HepG2 (cell line): Measurements from ENCODE around the gene FCN1. TPM values are rescaled to one million over a fixed set of nuclear protein-coding genes. Genes with fewer than 3 reads are reported as not detected.

Experiments used
- ATAC-seq: fragments of 200-7000 bp; cut with Tn5 transposase; 3 replicates; pipeline ENCODE4 v1.9.1; 2020; ENCODE audit warnings: mild to moderate bottlenecking, moderate library complexity
- BruUV-seq: library from RNA; stranded (reverse); fragments of 400-500 nt; replicated peaks from 2 replicates; lab custom pipeline; 2021; lab: Mats Ljungman, UMichigan
- CTCF ChIA-PET: fragments of 300-600 bp; formaldehyde crosslinking; extraction: SDS; loops from one replicate; lab custom pipeline; 2021; ENCODE audit warnings: low total read pairs, inconsistent platforms, low intra/inter-chr PET ratio; lab: Yijun Ruan, JAX
- POLR2A ChIA-PET: fragments of 350-600 bp; sonication (Branson Sonifier 250); formaldehyde crosslinking; loops from one replicate; lab custom pipeline; 2020; ENCODE audit warnings: antibody characterized with exemption, inconsistent platforms; lab: Yijun Ruan, JAX
- DNase-seq: peaks from one replicate; pipeline ENCODE4 v3.0.0-alpha.2; 2015; ENCODE audit warnings: low spot score
- FAIRE-seq: peaks from 3 replicates; lab custom pipeline; 2011; peaks lifted over from hg19 to GRCh38; lab: Jason Lieb, UNC
- H2AFZ ChIP-seq: one replicate; pipeline ENCODE4 v1.6.1; 2011; ENCODE audit warnings: low read length, inconsistent platforms
- H3K27ac ChIP-seq: fragments of 300-600 bp; 3 replicates; pipeline ENCODE4 v1.8.0; 2011; ENCODE audit warnings: mixed run types, mild to moderate bottlenecking, mixed read lengths, low read length, inconsistent platforms; ENCODE audit not compliant: insufficient read depth; ENCODE audit errors: extremely low read length
- H3K27me3 ChIP-seq, 2 experiments: fragments of 200-600 bp in 1 of 2; 2 replicates in 1 of 2; 3 replicates in 1 of 2; pipeline versions ENCODE4 v1.6.0 to v1.8.0; 2011; ENCODE audit warnings: low read length in 2 of 2, mild to moderate bottlenecking in 2 of 2, moderate library complexity in 2 of 2, inconsistent platforms in 1 of 2; ENCODE audit not compliant: insufficient read depth in 2 of 2, control insufficient read depth in 1 of 2
- H3K36me3 ChIP-seq, 2 experiments: fragments of 200-600 bp in 1 of 2; replicated peaks in 1 of 2; 2 replicates in 1 of 2; 3 replicates in 1 of 2; pipeline versions ENCODE4 v1.5.1 to v1.8.0; 2011; ENCODE audit warnings: low read length in 2 of 2, inconsistent platforms in 1 of 2; ENCODE audit not compliant: insufficient read depth in 2 of 2, control insufficient read depth in 1 of 2
- H3K4me1 ChIP-seq: 2 replicates; pipeline ENCODE4 v1.5.1; 2012; ENCODE audit warnings: low read length, inconsistent platforms; ENCODE audit not compliant: insufficient read depth
- H3K4me2 ChIP-seq: 2 replicates; pipeline ENCODE4 v1.6.0; 2011; ENCODE audit warnings: low read depth, low read length, inconsistent platforms
- H3K4me3 ChIP-seq, 3 experiments: fragments of 200-600 bp in 1 of 3; sonication (generic), shearing (Covaris generic) in 1 of 3; replicated peaks in 1 of 3; 2 replicates each; pipeline ENCODE4 v1.5.1; 2011 to 2016; ENCODE audit warnings: low read length in 3 of 3, inconsistent platforms in 2 of 3, low read depth in 2 of 3, mild to moderate bottlenecking in 2 of 3, control low read depth in 1 of 3, mixed read lengths in 1 of 3; ENCODE audit not compliant: insufficient read depth in 1 of 3
- H3K79me2 ChIP-seq: one replicate; pipeline ENCODE4 v1.6.1; 2011; ENCODE audit warnings: low read length, inconsistent platforms; ENCODE audit not compliant: insufficient read depth
- H3K9ac ChIP-seq: 2 replicates; pipeline ENCODE4 v1.6.0; 2011; ENCODE audit warnings: mild to moderate bottlenecking, low read depth, low read length, inconsistent platforms; ENCODE audit not compliant: insufficient read depth
- H3K9me3 ChIP-seq: 2 replicates; pipeline ENCODE4 v1.5.1; 2012; ENCODE audit warnings: mild to moderate bottlenecking, low read length
- H4K20me1 ChIP-seq: 2 replicates; pipeline ENCODE4 v1.6.0; 2011; ENCODE audit warnings: inconsistent platforms, mild to moderate bottlenecking, low read length, moderate library complexity; ENCODE audit not compliant: insufficient read depth
- NR2F2 ChIP-seq: IDR thresholded peaks from 2 replicates; pipeline ENCODE4 v1.6.1; 2012; ENCODE audit warnings: low read depth, inconsistent platforms, borderline replicate concordance
- SNAPC4 ChIP-seq: sonication (generic); formaldehyde crosslinking; IDR thresholded peaks from 2 replicates; pipeline ENCODE4 v1.4.0; 2020; ENCODE audit warnings: mild to moderate bottlenecking, missing genetic modification reagents
- SP5 ChIP-seq: IDR thresholded peaks from 2 replicates; pipeline ENCODE4 v1.6.1; 2016; ENCODE audit warnings: low read depth, borderline replicate concordance
- TEAD2 ChIP-seq: sonication (generic); formaldehyde crosslinking; IDR thresholded peaks from 2 replicates; pipeline ENCODE4 v1.9.0; 2021; ENCODE audit warnings: missing genetic modification reagents
- WGBS: methylation state at CpG from one replicate; pipeline ENCODE4 v1.1.6; 2017; ENCODE audit warnings: low lambda C conversion rate; 5-methylcytosine and 5-hydroxymethylcytosine counted together
- in situ Hi-C: cut with HindIII; loops from 2 replicates; pipeline ENCODE4 v1.10.0; 2017; ENCODE audit warnings: low pct_unique_long_range_greater_than_20kb; ENCODE audit not compliant: extremely low pct_ligation_motif_present
- intact Hi-C: fragments of 100-400 bp; cut with micrococcal nuclease; formaldehyde crosslinking; loops from one replicate; pipeline ENCODE4 v1.10.0; 2022; ENCODE audit not compliant: unreplicated experiment
- polyA plus RNA-seq, 8 experiments: library from polyadenylated mRNA; depleted of rRNA in 3 of 8; stranded (reverse) in 7 of 8; unstranded in 1 of 8; fragments of >200 nt; fragmentation: Illumina TruSeq in 4 of 8; extraction: Trizol in 4 of 8; gene quantifications; 2 replicates each; pipeline versions ENCODE4 v1.2.1 to v1.2.3, GENCODE V29; 2011 to 2016; ENCODE audit warnings: low read depth in 4 of 8, missing spikeins in 1 of 8, mixed read lengths in 1 of 8; ENCODE audit not compliant: insufficient read depth in 1 of 8
- total RNA-seq, 5 experiments: library from RNA; depleted of rRNA; stranded (reverse); fragments of >200 nt; fragmentation: Illumina TruSeq; extraction: Trizol; gene quantifications; 2 replicates each; pipeline ENCODE4 v1.2.3, GENCODE V29; 2016; ENCODE audit warnings: low read depth in 1 of 5

The FCN1 gene
- total and polyA plus RNA-seq, 2 of the 13 experiments (the other 11 are each of a cell fraction or from before 2014, with no cell fraction given) = not detected

- 0% methylated on average over 5 of the region's 15 CpGs for whole genome bisulfite sequencing
- no peak for DNase-seq
- peaks cover 6 to 40% of the 10 kb centered on the region in 2 experiments; a peak in 4 of 5 replicates for H3K27me3 ChIP-seq
These were observed 26.1 kb upstream of the FCN1 start for GRCh38 chr9:134943836-134944235.

More at GRCh38 chr9:134943836-134944235, 26.1 kb upstream of the FCN1 start:
- H3K79me2 ChIP-seq = no peaks in the 10 kb centered on the region
- in situ Hi-C loops (no loop called here), intact Hi-C loops (no loop called here)
- no peak overlapping the region for H3K9ac ChIP-seq
- no peaks in the 10 kb centered on the region for H3K4me1 ChIP-seq
- H4K20me1 ChIP-seq = 0 out of 2 replicates have a peak, but pooled peaks cover 2% of the 10 kb centered on the region
- BruUV-seq = no TSS peak
- H3K4me2 ChIP-seq = no peak overlapping the region
- no peak for FAIRE-seq
- H3K27ac ChIP-seq = no peak overlapping the region
- no peak for ATAC-seq
- CTCF ChIA-PET = no interaction called here
- H3K36me3 ChIP-seq = no peaks in the 10 kb centered on the region
- H3K9me3 ChIP-seq = no peaks in the 10 kb centered on the region
- no peak overlapping the region for H2AFZ ChIP-seq
- no peak for TF ChIP-seq SP5 (CRISPR knock-in tag)
- no peak for TF ChIP-seq TEAD2
- TF ChIP-seq NR2F2 = no peak
- TF ChIP-seq SNAPC4 (CRISPR knock-in tag) = no peak
- POLR2A ChIA-PET = no interaction called here
- no peak overlapping the region for H3K4me3 ChIP-seq
